ENCODE measurements around the gene B4GALNT4. TPM values are rescaled to one million over a fixed set of nuclear protein-coding genes. Genes with fewer than 3 reads are reported as not detected.
A peak's percentile ranks its signal among the peaks of the same experiment; 100 is the strongest.

The B4GALNT4 gene
- total RNA-seq, 1 donor from 2014 or later, result 64.6 TPM

DNA sequence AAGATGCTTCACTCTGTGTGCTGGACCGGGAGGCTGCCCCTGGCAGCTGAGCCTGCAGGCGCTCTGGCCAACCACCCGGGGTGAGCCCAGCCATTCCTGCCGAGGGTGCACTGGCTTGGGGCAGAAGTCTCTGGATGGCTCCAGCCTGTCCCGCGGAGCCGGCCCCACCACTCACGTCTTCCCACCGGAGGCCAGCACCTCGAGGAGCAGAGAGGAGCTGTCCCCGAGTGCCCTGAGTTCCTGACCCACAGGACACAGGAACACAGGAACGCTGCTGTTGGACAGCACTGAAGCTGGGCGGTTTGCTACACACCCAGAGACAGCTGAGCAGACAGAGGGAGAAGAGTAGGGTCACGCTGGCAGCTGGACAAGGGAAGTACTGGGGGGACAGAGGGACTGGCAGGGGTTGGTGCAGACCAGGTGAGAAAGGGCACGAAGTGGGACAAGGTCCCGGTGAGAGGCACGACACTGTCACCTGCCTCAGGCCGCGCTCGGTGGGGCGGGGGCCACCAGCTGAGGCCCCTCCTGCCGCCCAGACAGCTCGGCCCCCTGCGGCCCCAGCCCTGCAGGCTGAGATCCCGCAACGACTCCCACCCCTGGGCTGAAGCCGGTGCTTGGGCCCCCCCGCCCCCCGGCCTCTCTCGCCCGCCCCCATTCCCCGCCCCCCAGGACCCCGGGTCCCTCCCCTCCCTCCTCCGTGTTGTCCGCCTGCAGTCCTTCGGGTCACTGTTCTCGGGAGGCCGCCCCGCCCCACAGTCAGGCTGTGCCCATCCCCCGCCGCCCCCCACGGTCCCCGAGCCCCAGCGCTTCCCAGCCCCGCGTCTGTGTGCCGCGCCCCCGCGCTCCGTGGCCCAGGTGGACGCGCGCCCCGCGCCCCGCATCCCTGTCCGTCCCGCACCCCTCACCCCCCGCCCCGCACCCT lies 624 bp upstream of the B4GALNT4 start:
- TF ChIP-seq EZH2 (IDR thresholded peaks at IDR 0.05; ENCODE audit: insufficient read depth, low read length), result peak; percentile 90
- TF ChIP-seq, protein P1, sequence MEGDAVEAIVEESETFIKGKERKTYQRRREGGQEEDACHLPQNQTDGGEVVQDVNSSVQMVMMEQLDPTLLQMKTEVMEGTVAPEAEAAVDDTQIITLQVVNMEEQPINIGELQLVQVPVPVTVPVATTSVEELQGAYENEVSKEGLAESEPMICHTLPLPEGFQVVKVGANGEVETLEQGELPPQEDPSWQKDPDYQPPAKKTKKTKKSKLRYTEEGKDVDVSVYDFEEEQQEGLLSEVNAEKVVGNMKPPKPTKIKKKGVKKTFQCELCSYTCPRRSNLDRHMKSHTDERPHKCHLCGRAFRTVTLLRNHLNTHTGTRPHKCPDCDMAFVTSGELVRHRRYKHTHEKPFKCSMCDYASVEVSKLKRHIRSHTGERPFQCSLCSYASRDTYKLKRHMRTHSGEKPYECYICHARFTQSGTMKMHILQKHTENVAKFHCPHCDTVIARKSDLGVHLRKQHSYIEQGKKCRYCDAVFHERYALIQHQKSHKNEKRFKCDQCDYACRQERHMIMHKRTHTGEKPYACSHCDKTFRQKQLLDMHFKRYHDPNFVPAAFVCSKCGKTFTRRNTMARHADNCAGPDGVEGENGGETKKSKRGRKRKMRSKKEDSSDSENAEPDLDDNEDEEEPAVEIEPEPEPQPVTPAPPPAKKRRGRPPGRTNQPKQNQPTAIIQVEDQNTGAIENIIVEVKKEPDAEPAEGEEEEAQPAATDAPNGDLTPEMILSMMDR (IDR thresholded peaks at IDR 0.05; ENCODE audit: insufficient read depth, low read depth, low read length), result no peak
- peak overlapping the region; percentile 52 for H2AFZ ChIP-seq (ENCODE audit: low read depth, low read length)
- FAIRE-seq (no peak), DNase-seq (ENCODE audit: low read depth) (no peak)
- H3K27ac Mint-ChIP-seq (ENCODE audit: unreplicated experiment), result peak overlapping the region; percentile 89
- H3K4me1 ChIP-seq (ENCODE audit: insufficient read depth, low read length), result no peaks in the 10 kb centered on the region
- H3K79me2 ChIP-seq (ENCODE audit: insufficient read depth, low read length), result no peaks in the 10 kb centered on the region
- H3K4me1 Mint-ChIP-seq (ENCODE audit: low read depth, unreplicated experiment), result peaks cover 2% of the 10 kb centered on the region
- H3K4me3 Mint-ChIP-seq (ENCODE audit: unreplicated experiment), result peak overlapping the region; percentile 91
- H3K9me3 Mint-ChIP-seq (ENCODE audit: unreplicated experiment), result peaks cover 4% of the 10 kb centered on the region
- no peak overlapping the region for H3K27ac ChIP-seq (ENCODE audit: low read depth, low read length)
- no peak overlapping the region for H3K9ac ChIP-seq (ENCODE audit: low read length)
- H3K36me3 Mint-ChIP-seq (ENCODE audit: low read depth, unreplicated experiment), result no peaks in the 10 kb centered on the region
- H3K27me3 ChIP-seq (ENCODE audit: insufficient read depth, low read length), result peaks cover 20% of the 10 kb centered on the region
- H3K9me3 ChIP-seq (ENCODE audit: insufficient read depth, low read depth, low read length), result no peaks in the 10 kb centered on the region
- H3K27me3 Mint-ChIP-seq (ENCODE audit: low read depth, unreplicated experiment), result peaks cover 13% of the 10 kb centered on the region
- no peaks in the 10 kb centered on the region for H3K36me3 ChIP-seq (ENCODE audit: insufficient read depth, low read length)
- H3K4me3 ChIP-seq (ENCODE audit: insufficient read depth, low read depth, low read length), result no peak overlapping the region
- peak overlapping the region; percentile 70 for H3K4me2 ChIP-seq (ENCODE audit: low read length)
- peaks cover 23% of the 10 kb centered on the region for H4K20me1 ChIP-seq (ENCODE audit: insufficient read depth, low read length)

DNA sequence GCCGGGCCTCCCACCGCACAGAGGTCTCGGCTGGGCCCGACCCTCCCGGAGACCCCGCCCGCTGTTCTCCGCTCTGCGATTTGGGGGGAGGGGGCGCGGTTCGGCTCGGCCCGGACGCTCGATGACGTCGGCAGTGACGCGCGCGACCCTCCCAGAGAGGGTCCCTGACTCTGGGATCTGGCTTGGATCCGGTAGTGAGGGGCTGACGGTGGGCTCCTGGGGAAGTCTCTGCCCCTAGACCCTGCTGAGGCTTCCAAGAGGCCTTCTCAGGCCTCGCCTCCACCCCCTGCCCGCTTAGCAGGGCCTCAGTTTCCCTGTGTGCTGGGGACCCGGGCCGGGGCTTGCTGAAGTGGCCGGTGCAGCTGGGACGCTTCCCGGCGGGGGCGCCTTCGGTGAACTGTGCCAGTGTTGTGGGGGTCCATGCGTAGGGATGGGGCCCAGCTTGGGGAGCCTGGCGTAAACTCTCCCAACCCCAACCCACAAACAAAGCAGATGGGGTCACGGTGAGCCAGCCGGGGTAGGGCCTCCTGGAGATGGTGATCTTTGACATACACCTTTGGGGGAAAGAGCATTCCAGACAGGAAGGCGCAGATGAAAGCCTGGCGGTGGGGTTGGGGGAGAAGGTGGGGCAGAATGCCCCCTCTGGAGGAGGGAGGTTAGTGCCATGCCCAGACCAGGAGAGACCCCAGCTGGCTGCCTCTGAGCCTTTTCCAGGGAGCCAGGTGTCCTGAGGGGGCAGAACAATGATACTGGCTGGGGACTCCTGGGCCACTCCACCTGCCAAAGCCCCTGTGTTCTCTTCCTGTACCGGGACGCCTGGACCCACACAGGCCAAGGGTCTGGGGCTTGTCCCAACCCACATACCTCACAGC lies 1.0 kb downstream of the B4GALNT4 start:
- Mint-ChIP-seq H3K4me3 (ENCODE audit: unreplicated experiment) (peak overlapping the region; percentile 89), H3K9me3 (ENCODE audit: unreplicated experiment) (peaks cover 2% of the 10 kb centered on the region), H3K27ac (ENCODE audit: unreplicated experiment) (peak overlapping the region; percentile 72), H3K27me3 (ENCODE audit: low read depth, unreplicated experiment) (peaks cover 13% of the 10 kb centered on the region), H3K4me1 (ENCODE audit: low read depth, unreplicated experiment) (peaks cover 2% of the 10 kb centered on the region), H3K36me3 (ENCODE audit: low read depth, unreplicated experiment) (peaks cover 4% of the 10 kb centered on the region)
- no peak overlapping the region for H3K27ac ChIP-seq (ENCODE audit: low read depth, low read length)
- peak overlapping the region; percentile 78 for H3K4me2 ChIP-seq (ENCODE audit: low read length)
- no peaks in the 10 kb centered on the region for H3K4me1 ChIP-seq (ENCODE audit: insufficient read depth, low read length)
- FAIRE-seq (no peak), DNase-seq (ENCODE audit: low read depth) (no peak)
- H2AFZ ChIP-seq (ENCODE audit: low read depth, low read length), result no peak overlapping the region
- H3K4me3 ChIP-seq (ENCODE audit: insufficient read depth, low read depth, low read length), result peak overlapping the region; percentile 46
- H3K36me3 ChIP-seq (ENCODE audit: insufficient read depth, low read length), result no peaks in the 10 kb centered on the region
- peaks cover 23% of the 10 kb centered on the region for H4K20me1 ChIP-seq (ENCODE audit: insufficient read depth, low read length)
- peaks cover 20% of the 10 kb centered on the region for H3K27me3 ChIP-seq (ENCODE audit: insufficient read depth, low read length)
- TF ChIP-seq, protein P1 (IDR thresholded peaks at IDR 0.05; ENCODE audit: insufficient read depth, low read depth, low read length), result no peak
- TF ChIP-seq EZH2 (IDR thresholded peaks at IDR 0.05; ENCODE audit: insufficient read depth, low read length), result peak; percentile 60
- H3K79me2 ChIP-seq (ENCODE audit: insufficient read depth, low read length), result no peaks in the 10 kb centered on the region
- peak overlapping the region; percentile 57 for H3K9ac ChIP-seq (ENCODE audit: low read length)
- H3K9me3 ChIP-seq (ENCODE audit: insufficient read depth, low read depth, low read length), result no peaks in the 10 kb centered on the region
